Measurements from ENCODE around the gene DMP1. TPM values are rescaled to one million over a fixed set of nuclear protein-coding genes. Genes with fewer than 3 reads are reported as not detected.

The DMP1 gene
- total RNA-seq, 1 donor: not detected

DNA sequence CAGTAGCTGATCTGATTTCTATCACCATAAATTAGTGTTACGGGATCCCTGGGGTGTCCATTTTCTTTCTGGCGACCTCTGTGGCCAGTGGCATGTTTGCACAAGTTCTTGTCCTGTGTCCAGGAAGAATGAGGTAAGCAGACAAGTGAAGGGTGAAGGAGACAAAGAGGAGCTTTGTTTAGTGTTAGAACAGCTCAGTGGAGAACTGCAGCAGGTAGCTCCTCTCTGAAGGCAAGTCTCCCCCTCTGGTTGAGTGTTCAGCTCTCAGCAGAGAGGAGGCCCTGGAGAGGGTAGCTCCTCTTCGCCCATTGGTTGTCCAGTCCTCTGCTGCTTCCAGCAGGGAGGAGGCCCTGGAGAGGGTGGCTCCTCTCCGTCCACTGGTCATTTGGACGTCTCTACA lies 47.2 kb downstream of the DMP1 start:
- no peak for TF ChIP-seq CTCF (IDR thresholded peaks at IDR 0.05; ENCODE audit: extremely low read depth, low read depth, low read length)
- H3K4me3 ChIP-seq (ENCODE audit: insufficient read depth, low read length): no peak overlapping the region
- H3K4me2 ChIP-seq (ENCODE audit: insufficient read depth, low read length): no peak overlapping the region
- no peaks in the 10 kb centered on the region for H3K36me3 ChIP-seq (ENCODE audit: insufficient read depth, low read length)
- H3K27ac ChIP-seq (ENCODE audit: low read depth, low read length): no peak overlapping the region
- H2AFZ ChIP-seq (ENCODE audit: low read length): no peak overlapping the region
- no peaks in the 10 kb centered on the region for H3K79me2 ChIP-seq (ENCODE audit: insufficient read depth, low read length)
- no peaks in the 10 kb centered on the region for H3K27me3 ChIP-seq (ENCODE audit: insufficient read depth, low read length)
- H4K20me1 ChIP-seq (ENCODE audit: insufficient read depth, low read length): no peaks in the 10 kb centered on the region
- no peaks in the 10 kb centered on the region for H3K4me1 ChIP-seq (ENCODE audit: insufficient read depth, low read length)
- H3K9me3 ChIP-seq (ENCODE audit: low read depth, low read length): peaks cover 2% of the 10 kb centered on the region
- DNase-seq (ENCODE audit: insufficient read length, low spot score, missing footprints): no peak

GRCh38 chr4:87697945-87698344 lies 47.9 kb downstream of the DMP1 start:
- no peak overlapping the region for H3K27ac ChIP-seq (ENCODE audit: low read depth, low read length)
- H3K27me3 ChIP-seq (ENCODE audit: insufficient read depth, low read length): no peaks in the 10 kb centered on the region
- H2AFZ ChIP-seq (ENCODE audit: low read length): no peak overlapping the region
- H3K36me3 ChIP-seq (ENCODE audit: insufficient read depth, low read length): no peaks in the 10 kb centered on the region
- no peak overlapping the region for H3K4me2 ChIP-seq (ENCODE audit: insufficient read depth, low read length)
- no peaks in the 10 kb centered on the region for H3K4me1 ChIP-seq (ENCODE audit: insufficient read depth, low read length)
- TF ChIP-seq CTCF (IDR thresholded peaks at IDR 0.05; ENCODE audit: extremely low read depth, low read depth, low read length): no peak
- no peak overlapping the region for H3K4me3 ChIP-seq (ENCODE audit: insufficient read depth, low read length)
- no peaks in the 10 kb centered on the region for H4K20me1 ChIP-seq (ENCODE audit: insufficient read depth, low read length)
- no peaks in the 10 kb centered on the region for H3K79me2 ChIP-seq (ENCODE audit: insufficient read depth, low read length)
- H3K9me3 ChIP-seq (ENCODE audit: low read depth, low read length): peaks cover 2% of the 10 kb centered on the region
- DNase-seq (ENCODE audit: insufficient read length, low spot score, missing footprints): no peak

GRCh38 chr4:87698394-87698793 lies 48.3 kb downstream of the DMP1 start:
- DNase-seq (ENCODE audit: insufficient read length, low spot score, missing footprints): no peak
- H3K4me2 ChIP-seq (ENCODE audit: insufficient read depth, low read length): no peak overlapping the region
- no peak overlapping the region for H2AFZ ChIP-seq (ENCODE audit: low read length)
- peaks cover 2% of the 10 kb centered on the region for H3K9me3 ChIP-seq (ENCODE audit: low read depth, low read length)
- no peak overlapping the region for H3K4me3 ChIP-seq (ENCODE audit: insufficient read depth, low read length)
- H4K20me1 ChIP-seq (ENCODE audit: insufficient read depth, low read length): no peaks in the 10 kb centered on the region
- no peaks in the 10 kb centered on the region for H3K36me3 ChIP-seq (ENCODE audit: insufficient read depth, low read length)
- H3K27me3 ChIP-seq (ENCODE audit: insufficient read depth, low read length): no peaks in the 10 kb centered on the region
- H3K27ac ChIP-seq (ENCODE audit: low read depth, low read length): no peak overlapping the region
- no peak for TF ChIP-seq CTCF (IDR thresholded peaks at IDR 0.05; ENCODE audit: extremely low read depth, low read depth, low read length)
- H3K79me2 ChIP-seq (ENCODE audit: insufficient read depth, low read length): no peaks in the 10 kb centered on the region
- peaks cover under 1% of the 10 kb centered on the region for H3K4me1 ChIP-seq (ENCODE audit: insufficient read depth, low read length)

DNA sequence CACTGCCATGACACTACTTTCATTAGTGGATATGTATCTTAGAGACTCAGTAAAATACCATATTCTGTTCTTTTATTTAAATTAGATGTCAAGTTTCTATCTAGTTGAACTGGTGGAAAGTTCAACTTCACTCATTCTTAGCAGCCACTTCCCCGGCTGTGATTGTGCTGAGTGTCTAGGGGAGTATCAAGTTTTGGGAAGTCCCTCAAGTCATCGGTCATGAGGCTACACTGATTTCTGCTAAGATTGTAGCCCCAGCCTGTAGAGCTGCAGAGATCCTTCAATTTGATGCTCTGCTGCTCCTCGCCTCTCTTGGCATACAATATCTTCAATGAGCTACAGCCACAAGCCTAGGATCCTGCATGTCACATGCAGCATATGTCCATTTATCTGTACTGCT lies 53.9 kb downstream of the DMP1 start:
- no peaks in the 10 kb centered on the region for H3K79me2 ChIP-seq (ENCODE audit: insufficient read depth, low read length)
- H3K36me3 ChIP-seq (ENCODE audit: insufficient read depth, low read length): no peaks in the 10 kb centered on the region
- H3K4me2 ChIP-seq (ENCODE audit: insufficient read depth, low read length): no peak overlapping the region
- no peaks in the 10 kb centered on the region for H4K20me1 ChIP-seq (ENCODE audit: insufficient read depth, low read length)
- no peak overlapping the region for H3K27ac ChIP-seq (ENCODE audit: low read depth, low read length)
- H3K9me3 ChIP-seq (ENCODE audit: low read depth, low read length): no peaks in the 10 kb centered on the region
- no peak for DNase-seq (ENCODE audit: insufficient read length, low spot score, missing footprints)
- no peak for TF ChIP-seq CTCF (IDR thresholded peaks at IDR 0.05; ENCODE audit: extremely low read depth, low read depth, low read length)
- H2AFZ ChIP-seq (ENCODE audit: low read length): no peak overlapping the region
- no peaks in the 10 kb centered on the region for H3K27me3 ChIP-seq (ENCODE audit: insufficient read depth, low read length)
- H3K4me3 ChIP-seq (ENCODE audit: insufficient read depth, low read length): no peak overlapping the region
- peaks cover 9% of the 10 kb centered on the region for H3K4me1 ChIP-seq (ENCODE audit: insufficient read depth, low read length)
